AG20443 (cell line): Measurements from ENCODE around the gene CEP72.
"Not testable (repeated sequence)": the region's sequence is repeated elsewhere in the genome, so short reads cannot be mapped to it uniquely, and the experiment has no call there.

Experiments used
- DNase-seq: peaks from one replicate; pipeline ENCODE4 v3.0.0; 2012; ENCODE audit warnings: low spot score, mixed read lengths

CEP72 gene

DNA sequence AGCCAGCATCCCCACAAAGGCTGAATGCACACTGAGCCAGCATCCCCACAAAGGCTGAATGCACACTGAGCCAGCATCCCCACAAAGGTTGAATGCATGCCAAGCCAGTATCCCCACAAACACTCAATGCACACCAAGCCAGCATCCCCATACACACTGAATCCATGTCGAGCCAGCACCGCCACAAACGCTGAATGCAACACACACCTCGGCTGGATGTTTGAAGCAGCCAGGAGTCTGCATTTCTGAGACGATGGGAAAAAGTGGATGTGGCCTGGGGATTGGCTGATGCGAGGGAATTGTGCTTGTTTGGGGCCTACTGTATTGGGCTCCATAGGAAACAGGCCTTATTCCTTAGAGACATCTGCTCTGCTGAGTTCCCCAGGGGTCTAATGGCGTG, 30.9 kb upstream of the CEP72 start:
- DNase-seq = no peak

DNA sequence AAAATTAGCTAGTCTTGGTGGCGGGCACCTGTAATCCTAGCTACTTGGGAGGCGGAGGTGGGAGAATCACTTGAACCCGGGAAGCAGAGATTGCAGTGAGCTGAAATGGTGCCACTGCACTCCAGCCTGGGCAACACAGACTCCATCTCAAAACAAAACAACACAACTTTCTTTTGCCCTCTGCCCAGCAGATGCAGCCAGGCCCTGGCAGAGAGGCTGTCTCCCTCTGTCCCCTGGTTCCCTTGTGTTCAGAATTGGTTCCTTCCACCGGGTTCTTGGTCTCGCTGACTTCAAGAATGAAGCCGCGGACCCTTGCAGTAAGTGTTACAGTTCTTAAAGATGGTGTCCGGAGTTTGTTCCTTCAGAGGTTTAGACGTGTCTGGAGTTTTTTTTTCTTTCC, 30.2 kb upstream of the CEP72 start:
- no peak for DNase-seq

DNA sequence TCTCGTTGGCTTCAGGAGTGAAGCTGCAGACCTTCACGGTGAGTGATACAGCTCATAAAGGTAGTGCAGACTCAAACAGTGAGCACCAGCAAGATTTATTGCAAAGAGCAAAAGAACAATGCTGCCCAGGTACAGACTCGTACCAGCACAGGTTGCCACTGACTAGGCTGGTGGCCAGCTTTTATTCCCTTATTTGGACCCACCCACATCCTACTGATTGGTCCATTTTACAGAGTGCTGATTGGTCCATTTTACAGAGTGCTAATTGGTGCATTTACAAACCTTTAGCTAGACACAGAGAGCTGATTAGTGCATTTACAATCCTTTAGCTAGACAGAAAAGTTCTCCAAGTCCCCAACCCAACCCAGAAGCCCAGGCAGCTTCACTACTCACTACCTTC, 29.7 kb upstream of the CEP72 start:
- not testable (repeated sequence) for DNase-seq

DNA sequence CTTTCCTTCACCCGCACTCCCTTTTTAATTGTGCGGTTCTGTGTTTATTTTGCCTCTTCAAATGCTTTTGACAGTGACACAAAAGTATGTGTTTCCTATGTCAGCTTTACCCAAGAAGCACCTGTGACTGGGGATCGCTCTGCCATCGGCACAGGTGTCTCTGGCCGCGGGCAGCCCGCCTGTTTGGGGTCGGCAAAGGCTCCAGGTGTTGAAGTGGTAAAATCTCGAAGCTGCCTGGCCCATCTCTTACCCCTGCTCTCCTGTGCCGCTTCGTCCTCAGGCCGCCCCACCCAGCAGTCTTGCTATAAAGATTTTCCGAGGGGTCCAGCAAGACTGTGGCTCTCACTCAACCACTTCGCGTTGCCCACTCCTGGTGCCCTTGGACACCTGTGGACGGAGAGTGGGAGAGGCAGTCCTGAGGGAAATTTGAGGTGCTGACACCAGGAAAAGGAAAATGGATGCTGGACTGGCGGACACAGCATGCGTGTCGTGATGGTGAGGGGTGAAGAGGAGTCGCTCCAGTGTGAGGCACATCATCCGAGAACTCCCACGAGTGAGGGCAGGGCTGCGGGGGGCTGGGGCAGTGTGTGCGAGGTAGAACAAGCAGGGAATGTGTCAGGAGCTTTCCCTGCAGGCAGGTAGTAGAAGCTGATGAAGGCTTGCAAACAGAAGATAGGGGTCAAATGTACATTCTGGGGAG, 29.1 kb upstream of the CEP72 start:
- no peak for DNase-seq

DNA sequence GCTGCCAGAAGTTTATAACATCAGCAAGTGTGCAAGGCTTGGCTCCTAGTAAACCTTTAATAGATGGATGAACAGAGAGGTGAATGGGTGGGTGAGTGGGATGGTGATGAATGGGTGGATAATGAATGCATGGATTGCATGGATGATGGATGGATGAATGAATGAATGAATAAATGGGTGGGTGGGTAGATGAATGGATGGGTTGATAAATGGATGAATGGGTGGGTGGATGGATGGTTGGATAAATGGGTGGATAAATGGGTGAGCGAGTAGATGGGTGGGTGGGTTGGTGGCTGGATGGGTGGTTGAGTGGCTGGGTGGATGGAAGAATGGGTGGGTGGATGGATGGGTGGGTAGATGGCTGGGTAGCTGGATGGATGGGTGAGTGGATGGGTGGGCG, 28.5 kb upstream of the CEP72 start:
- DNase-seq = no peak

DNA sequence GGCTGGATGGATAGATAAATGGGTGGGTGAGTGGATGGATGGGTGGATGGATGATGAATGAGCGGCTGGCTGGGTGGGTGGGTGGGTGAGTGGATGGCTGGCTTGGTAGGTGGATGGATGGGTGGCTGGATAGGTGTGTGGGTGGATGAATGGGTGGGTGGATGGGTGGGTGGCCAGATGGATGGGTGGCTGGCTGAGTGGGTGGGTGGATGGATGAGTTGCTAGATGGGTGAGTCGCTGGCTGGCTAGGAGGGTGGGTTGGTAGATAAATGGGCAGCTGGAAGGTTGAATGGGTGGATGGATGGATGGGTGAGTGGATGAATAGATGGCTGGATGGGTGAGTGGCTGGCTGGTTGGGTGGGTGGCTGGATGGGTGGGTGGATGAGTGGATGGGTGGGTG, 27.9 kb upstream of the CEP72 start:
- DNase-seq = no peak

DNA sequence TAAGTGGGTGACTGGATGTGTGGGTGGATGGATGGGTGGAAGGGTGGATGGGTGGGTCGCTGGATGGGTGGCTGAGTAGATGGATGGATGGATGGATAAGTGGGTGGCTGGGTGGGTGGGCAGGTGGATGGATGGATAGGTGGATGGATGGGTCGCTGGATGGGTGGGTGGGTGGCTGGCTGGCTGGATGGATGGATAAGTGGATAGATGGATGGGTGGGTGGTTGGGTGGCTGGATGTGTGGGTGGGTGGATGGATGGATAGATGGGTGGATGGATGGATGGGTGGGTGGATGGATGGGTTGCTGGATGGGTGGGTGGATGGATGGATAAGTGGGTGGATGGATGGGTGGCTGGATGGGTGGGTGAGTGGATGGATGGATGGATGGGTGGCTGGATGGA, 27.3 kb upstream of the CEP72 start:
- DNase-seq = no peak

DNA sequence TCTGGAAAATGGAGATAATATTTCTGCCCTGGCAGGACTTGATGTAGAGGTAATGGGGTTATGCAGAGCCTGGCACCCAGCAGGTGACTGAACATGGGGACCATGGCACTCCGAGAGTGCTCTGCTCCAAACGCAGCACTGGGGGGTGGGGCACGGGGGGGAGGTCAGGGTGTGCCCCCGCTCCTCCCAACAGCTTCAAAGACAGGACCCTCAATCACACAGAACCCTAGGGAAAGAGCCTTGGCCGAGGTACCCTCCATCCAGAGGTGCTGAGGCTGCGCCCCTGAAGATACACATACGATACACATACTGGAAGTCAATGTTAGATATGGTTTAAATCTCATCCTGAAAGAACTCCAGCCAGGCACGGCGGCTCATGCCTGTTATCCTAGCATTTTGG, 26.6 kb upstream of the CEP72 start:
- no peak for DNase-seq

DNA sequence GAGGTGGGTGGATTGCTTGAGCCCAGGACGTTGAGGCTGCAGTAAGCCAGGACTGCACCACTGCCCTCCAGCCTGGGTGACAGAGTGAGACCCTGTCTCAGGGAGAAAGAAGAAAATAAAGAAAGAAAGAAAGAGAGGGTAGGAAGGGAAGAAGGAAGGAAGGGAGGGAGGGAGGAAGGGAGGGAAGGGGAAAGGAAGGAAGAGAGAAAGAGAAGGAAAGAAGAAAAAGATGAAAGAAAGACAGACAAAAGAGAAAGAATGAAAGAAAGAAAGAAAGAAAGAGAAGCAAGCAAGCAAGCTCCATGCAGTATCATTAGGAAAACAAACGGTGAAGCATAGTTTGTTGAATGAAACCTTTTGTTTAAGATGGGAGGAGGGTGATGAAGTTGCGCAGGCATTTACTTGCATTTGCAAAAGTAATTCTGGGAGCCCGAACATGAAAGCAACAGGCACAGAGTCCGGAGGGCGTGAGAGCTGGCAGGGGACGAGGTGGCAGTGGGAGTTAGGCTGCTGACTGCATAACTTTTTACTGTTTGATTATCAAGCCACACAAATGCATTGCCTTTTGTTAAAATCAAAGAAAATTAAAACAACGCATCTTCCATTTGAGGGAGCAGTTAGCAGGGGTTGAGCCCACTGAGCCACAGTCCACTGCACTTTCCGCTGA, 26.0 kb upstream of the CEP72 start:
- DNase-seq = no peak

DNA sequence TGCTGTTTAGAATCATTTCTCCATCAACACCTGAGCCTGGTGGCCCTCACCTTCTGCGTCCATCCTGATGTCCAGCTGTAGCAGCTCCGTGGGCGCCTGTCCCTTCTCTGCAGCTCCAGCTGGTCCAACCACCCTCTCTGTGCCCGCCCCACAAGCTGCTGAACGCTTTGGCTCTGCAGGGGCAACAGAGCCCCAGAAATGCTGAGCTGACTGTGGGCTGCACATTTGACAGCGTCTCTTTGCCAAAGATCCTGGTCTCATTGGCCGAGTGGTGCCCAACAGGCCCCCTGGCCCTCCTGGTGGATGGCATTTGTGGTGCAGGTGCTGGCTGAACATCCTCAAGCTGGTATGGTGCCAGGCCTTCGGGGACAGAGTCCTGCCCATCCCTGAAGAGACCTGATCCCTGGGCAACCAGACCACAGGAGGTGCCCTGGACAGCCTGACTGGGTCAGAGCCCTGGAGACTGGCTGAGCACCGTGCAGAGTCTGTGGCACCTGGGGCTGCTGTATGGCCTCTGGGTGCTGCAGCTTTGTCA, 25.3 kb upstream of the CEP72 start:
- DNase-seq = no peak

DNA sequence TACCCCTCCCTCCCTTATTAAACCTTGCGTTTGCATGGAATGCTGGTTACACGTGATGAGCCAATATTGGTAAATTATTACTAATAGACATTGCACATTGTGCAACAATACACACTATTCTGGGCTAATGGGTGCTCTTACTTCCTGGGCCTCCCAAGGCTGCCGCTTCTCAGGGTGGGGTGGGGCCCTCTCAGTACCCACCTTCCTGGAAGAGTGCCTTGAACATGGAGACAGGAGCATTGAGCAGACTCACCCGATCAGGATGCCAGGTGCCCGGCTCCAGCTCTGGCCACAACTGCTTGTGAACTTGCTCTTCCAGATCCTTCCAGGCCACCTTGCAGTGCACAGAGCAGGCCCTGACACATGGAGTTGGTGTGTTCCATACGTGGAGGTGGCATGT, 24.7 kb upstream of the CEP72 start:
- DNase-seq = no peak

DNA sequence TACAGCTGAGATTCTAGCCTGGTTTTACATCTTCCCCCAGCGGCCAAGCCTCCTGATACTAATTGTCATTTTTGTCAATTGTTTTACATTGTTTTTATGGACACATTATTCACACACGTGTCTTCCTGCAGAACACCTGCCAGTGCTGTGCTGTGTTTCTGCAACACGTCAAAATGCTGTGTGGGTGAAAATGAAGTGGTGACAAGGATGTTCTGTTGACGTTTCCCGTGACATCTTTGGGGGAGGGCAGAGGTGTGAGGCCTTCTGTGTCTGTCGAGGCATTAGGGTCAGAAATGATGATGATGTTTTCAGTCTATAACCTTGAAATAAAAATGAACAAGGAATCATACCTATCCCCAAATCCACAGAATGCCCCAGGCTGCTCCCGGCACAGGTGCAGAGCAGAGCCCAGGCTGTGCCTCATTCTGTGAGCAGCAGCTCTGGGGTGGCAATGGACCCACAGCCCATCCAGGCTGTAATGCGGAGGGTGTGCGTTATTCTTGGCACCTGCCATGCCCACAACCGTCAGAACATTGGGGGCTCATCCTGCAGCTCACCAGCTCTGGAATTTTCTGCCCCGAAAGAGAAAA, 23.6 kb upstream of the CEP72 start:
- DNase-seq = no peak

DNA sequence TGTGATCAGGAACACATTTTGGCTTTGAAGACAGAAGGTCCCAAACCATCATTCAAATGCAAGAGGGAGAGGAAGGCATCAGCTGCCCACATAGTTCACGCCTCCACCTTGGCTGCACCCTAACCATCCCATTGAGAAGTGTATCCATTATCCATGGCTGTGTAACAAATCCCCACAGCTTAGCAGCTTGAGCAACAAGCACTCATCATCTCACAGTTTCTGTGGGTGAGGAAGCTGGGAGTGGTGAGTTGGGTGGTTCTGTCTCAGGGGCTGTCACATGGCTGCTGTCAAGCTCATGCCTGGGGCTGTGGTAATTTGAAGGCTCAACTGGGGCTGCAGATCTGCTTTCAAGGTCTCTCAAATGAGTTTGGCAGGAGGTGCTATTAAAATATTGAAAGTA, 23.0 kb upstream of the CEP72 start:
- DNase-seq = no peak

DNA sequence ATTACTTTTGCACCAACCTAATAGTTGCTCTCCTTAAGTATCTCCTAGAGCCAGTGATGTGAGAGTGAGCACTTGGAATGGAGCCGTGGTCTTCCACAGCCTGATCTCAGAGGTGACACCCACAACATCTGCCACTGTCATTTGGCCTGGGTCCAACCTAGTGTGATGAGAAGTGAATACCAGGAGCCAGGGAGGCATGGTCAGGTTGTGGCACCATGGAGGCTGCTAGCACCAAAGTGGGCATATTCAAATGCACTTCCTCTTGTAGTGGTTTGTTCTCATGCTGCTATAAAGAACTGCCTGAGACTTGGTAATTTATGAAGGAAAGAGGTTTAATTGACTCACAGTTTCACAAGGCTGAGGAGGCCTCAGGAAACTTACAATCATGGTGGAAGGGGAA, 22.6 kb upstream of the CEP72 start:
- DNase-seq = no peak

DNA sequence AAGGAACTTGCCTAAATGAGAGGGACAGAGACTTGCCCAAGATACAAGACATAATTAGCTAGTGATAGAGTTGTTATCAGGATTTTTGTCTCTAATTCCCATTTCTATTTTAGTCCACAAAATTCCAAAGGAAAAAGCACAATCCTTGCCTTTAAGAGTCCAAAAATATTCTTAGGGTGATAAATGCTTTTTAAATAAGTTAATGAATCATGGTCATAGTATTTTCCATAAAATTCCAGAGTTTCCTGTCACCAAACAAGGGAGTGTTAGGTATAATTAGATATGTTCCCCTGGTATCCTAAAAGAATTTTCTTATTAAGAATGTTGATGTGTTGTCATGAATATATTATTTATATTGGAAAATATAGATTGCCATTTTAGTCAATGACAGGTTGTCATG, 21.8 kb upstream of the CEP72 start:
- DNase-seq = no peak

DNA sequence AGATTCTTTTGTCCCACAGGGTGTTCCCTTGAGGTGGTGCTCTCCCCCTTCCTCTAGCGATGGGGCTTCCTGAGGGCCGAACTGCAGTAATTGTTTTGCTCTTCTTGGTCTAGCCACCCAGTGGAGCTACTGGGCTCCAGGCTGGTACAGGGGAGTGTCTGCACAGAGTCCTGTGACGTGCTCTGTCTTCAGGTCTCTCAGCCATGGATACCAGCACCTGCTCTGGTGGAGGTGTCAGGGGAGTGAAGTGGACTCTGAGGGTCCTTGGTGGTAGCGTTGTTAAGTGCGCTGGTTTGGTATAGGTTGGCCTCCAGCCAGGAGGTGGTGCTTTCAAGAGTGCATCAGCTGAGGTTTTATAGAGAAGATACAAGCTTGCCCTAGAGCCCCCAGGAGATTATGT, 20.4 kb upstream of the CEP72 start:
- no peak for DNase-seq

DNA sequence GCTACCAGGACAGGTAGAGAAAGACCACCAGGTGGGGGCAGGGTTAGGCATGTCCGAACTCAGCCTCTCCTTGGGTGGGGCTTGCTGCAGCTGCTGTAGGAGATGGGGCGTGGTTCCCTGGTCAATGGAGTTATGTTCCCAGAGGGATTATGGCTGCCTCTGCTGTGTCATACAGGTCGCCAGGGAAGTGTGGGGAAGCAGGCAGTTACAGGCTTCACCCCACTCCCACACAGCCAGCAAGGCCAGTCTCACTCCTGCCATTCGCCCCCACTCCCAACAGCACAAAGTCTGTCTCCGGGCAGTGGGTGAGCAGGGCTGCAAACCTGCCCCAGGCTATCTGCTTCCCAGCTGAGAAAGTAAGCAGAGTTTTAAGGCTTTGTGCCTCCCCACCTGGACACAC, 20.0 kb upstream of the CEP72 start:
- DNase-seq = no peak

DNA sequence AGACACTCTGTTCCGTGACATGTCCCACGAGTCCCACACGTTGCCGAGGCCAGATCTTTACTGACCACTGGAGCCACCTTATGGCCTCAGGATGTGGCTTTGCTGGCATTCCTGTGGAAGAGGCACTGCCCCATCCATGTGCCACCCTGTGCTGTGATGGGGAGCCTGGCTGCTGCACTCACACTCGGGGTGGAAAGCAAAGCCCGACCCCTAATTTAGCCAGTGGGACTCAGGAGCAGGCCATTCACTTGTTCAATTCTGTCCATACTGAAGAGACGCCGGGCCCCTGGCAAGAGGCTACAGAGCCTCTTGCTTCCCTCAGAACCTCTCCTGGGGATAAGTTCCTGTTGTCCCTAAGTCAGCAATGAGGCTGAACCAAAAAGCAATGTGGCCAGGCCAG, 18.6 kb upstream of the CEP72 start:
- no peak for DNase-seq

DNA sequence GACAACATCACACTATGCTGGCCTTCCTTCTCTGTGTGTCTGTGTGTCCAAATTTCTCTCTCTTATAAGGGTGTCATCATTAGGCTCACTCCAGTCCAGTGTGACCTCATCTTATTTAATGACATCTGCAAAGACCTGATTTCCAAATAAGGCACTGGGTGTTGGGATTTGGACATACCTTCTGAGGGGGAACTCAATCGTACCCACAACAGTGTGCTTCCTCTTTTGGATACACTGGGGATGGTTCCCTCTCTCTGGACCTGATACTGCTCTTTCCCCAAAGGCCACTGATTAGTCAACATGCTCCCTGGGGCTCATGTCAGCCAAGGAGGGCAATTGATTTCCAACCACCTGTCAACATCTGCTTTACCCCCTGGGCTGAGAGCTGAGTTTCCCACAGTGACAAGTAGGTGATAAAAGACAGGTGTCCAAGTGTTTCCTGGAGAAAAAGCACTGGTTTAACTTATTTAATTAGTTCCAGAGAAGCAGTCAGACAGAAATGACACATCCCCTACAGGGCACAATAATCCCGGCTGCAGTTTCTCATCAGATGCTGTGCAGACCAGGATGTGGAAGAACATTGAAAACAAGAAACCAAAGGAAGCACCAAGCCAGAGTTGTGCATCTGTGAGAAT, 17.8 kb upstream of the CEP72 start:
- DNase-seq = no peak

DNA sequence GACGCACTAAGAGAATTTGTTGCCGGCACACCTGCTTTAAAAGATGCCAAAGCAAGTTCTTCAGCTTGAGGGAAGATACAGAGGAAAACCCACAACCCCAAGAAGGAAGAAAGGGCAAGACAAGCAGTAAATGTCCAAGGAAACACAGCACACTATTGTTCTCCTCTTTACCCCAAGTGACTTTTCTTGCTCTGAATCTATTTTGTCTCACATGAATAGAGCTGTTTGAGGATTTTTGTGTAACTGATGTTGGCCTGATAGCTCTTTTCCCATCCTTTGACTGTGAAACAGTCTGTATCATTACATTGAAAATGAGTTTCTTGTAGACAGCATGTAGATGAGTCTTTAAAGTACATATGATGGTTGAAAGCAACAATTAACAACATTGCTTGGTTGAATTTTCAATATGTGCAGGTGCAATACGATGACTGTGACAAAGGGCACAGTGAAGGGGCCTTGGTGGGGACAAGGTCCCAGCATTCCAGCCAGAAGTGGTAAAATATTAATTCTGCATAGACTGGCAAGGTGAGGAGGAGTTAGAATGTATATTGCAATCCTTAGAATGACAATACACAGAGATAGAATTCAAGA, 16.8 kb upstream of the CEP72 start:
- DNase-seq = no peak

DNA sequence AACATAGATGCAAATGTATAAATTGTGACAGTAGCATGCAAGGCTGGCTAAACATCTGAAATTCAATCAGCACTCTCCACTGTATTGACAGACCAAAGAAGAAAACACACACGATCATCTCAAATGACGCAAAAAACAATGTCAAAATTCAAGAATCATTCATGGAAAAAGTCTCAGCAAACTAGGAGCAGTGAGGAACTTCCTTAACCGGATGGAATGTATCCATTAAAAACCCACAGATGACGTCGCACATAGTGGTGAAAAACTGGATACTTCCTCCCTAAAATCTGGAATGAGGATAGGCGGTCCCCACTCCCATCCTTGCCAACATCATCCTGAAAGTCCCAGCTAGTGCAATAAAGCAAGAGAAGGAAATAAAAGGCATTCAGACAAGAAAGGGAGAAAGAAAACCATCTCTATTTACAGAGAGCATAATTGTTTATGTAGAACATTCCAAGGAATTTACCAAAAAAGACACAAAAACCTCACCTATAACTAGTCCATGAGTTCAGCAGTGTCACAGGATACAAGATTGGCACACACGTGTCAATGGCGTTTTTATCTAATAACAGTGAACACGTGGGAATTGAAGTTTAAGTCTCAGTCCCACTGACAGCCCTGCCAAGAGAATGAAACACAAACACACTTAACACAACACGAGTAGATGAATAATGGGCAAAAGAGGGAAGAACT, 14.1 kb upstream of the CEP72 start:
- DNase-seq = no peak

DNA sequence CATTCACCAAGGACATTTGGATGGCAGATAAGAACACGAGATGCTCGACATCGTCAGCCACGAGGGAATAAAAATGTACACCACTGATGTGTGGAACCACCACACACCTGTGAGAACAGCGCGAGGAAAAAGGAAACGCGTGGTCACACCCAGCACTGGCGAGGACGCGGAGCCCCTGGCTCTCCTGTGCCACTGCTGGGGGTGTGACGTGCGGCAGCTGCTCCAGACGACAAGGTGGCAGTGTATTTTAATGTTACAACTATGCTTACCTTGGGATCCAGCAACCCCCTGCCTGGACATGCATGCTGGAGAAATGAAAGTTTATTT, 13.6 kb upstream of the CEP72 start:
- DNase-seq = no peak
